HL-60/S4 treated with retinoic acid at 250 ng/mL for 4 days and 3 days (cell line): Measurements from ENCODE around the gene AKAP6.

Experiments
- in situ Hi-C: fragments of 300-500 bp; cut with MboI; formaldehyde crosslinking; loops from 2 replicates; pipeline ENCODE4 v1.7.0; 2022; ENCODE audit warnings: low sequenced_read_pairs

The AKAP6 gene

DNA sequence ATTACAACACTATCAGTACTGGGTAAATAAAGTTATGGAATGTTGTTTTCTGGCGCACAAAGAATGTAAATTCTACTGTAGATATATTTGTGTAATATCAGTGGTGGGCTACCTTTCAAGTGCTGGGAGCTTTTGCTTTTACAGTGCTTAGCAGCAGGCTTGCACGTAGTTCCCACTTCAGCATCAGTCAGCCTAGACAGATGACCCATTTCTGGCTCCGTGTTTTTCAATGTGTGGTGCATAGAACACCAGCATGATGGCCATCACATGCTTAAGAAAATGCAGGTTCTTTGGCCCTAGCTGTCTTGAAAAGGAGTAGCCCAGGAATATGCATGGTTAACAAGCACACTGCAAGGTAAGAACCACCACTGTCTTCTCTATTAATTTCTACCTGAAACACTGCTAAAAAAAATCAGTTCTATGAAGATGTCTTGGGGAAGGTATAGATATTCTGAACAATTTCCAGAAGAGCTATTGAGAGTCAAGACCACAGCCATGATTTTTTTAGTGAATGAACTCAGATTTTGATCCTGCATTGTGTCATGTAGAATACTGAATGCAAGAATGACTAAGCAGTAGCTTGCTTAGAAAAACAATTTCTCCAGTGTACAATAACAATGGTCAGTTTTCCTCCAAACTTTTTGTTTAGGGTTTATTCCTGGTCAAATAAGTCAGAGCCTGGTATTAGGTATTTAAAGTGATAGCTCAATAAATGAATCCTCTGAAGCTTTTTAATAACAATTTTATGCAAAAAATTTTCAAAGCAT, 195.7 kb downstream of the AKAP6 start:
- in situ Hi-C loops, result no loop called here

DNA sequence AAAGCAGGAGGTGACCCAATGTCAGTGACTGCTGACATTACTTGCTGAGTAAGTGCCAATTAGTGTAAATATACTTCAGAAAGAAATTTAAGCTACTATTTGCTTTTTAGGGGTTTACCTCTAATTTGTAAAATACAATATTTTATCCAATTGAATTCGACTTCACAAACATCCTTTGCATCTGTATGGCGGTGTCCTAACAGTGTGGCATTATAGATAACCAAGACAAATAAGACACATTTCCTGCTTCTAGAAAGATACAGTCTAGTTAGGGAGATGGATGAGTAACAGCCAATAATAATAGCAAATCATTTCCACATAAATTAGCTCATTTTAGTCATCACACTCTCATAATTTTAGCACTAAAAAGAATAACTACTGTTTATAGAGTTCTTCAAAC, 196.5 kb downstream of the AKAP6 start:
- in situ Hi-C loops, result no loop called here

DNA sequence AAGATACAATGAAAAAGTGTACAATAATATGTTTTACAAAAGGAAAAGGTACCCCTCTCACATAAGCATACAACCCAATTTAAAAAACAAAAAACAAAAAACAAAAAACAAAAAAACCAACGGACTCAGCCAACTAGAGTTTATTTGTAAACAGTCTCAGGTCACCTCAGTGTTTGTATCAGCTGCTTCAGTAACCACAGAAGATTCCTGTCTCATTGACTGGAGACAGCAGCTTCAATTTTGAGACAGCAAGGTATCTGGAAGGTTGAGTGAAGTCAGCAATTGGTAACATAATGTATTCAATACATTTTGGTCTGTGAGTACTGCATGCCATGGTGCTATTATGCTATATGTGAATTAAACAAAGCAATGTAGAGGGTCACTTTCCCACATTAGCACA, 201.7 kb downstream of the AKAP6 start:
- in situ Hi-C loops, result no loop called here

GRCh38 chr14:32531942-32532515, 202.9 kb downstream of the AKAP6 start:
- in situ Hi-C loops, result no loop called here

DNA sequence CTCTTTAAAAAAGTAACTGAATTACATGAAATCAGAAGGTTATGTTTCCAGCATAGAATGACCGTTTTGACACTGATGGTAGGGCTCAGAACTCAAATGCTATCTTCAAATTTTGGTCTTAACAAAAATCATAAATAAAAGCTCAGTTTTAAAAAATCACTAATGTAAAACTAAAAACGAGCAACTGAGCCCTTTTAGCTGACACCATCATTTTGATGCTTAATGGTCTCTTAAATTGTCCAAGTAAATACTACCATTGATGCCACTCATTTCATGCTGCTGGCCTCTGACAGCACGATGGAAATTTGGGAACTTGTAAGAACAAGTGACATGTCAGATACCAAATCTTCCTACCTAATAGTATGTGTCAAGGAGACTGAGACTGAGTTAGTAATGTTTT, 205.0 kb downstream of the AKAP6 start:
- in situ Hi-C loops, result no loop called here

DNA sequence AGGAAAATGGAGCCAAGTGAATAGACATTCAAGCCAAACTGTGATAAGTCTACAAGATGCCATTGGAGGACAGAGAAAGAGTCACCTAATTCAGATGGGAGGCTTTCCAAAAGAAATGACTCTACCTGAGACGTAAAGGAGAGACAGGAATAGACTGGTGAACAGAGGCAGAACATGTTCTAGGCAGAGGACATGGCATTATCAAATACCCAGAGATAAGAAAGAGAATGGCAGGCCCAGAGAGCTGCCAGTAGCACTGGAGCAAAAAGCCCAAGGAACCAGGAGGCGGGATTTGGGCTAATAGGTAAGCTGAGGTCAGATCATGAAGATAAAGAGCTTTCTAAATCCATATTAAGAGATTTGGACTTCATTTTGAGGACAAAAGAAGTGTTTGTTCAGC, 207.1 kb downstream of the AKAP6 start:
- in situ Hi-C loops, result no loop called here

DNA sequence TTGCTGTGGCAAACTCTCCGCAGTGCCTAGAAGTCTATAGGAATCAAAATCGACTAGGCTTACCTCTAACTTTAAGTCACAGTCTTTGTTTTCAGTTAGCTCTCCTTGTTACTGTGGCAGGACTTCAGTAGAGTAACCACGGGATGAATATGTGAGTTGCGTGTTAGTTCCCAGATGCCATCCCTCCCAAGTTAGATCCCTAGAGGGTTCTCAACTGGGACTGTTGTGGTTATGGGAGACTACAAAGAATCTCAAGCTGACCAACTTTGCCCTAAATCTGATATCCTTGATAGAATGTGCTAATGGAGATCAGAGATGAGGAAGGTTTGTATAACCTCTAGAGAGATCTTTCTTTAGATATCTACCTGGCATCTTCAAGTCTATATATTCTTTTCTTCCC, 208.1 kb downstream of the AKAP6 start:
- in situ Hi-C loops, result no loop called here

GRCh38 chr14:32542507-32542906, 213.4 kb downstream of the AKAP6 start:
- in situ Hi-C loops, result no loop called here

DNA sequence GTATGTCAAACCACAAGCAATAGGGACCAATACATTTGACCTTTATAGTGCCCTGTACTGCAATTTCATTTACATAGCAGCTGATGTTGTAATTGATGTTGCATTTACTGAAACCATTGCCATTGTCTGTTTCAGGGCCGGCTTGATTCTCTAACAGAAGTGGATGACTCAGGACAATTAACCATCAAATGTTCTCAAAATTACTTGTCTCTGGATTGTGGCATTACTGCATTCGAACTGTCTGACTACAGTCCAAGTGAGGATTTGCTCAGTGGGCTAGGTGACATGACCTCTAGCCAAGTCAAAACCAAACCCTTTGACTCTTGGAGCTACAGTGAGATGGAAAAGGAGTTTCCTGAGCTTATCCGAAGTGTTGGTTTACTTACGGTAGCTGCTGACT, 216.0 kb downstream of the AKAP6 start:
- in situ Hi-C loops, result no loop called here

DNA sequence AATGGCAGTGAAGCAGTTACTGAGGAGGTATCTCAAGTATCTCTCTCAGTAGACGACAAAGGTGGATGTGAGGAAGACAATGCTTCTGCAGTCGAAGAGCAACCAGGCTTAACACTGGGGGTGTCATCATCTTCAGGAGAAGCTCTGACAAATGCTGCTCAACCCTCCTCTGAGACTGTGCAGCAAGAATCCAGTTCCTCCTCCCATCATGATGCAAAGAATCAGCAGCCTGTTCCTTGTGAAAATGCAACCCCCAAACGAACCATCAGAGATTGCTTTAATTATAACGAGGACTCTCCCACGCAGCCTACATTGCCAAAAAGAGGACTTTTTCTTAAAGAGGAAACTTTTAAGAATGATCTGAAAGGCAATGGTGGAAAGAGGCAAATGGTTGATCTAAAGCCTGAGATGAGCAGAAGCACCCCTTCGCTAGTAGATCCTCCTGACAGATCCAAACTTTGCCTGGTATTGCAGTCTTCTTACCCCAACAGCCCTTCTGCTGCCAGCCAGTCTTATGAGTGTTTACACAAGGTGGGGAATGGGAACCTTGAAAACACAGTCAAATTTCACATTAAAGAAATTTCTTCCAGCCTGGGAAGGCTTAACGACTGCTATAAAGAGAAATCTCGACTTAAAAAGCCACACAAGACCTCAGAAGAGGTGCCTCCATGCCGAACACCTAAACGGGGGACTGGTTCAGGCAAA, 216.6 kb downstream of the AKAP6 start:
- in situ Hi-C loops, result no loop called here

DNA sequence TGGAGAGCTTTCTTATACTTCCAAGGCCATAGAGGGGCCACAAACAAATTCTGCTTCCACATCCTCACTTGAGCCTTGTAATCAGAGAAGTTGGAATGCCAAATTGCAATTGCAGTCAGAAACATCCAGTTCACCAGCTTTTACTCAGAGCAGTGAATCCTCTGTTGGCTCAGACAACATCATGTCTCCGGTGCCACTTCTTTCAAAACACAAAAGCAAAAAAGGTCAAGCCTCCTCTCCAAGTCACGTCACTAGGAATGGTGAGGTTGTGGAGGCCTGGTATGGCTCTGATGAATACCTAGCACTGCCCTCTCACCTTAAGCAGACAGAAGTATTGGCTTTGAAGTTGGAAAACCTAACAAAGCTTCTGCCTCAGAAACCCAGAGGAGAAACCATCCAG, 217.1 kb downstream of the AKAP6 start:
- in situ Hi-C loops, result no loop called here

DNA sequence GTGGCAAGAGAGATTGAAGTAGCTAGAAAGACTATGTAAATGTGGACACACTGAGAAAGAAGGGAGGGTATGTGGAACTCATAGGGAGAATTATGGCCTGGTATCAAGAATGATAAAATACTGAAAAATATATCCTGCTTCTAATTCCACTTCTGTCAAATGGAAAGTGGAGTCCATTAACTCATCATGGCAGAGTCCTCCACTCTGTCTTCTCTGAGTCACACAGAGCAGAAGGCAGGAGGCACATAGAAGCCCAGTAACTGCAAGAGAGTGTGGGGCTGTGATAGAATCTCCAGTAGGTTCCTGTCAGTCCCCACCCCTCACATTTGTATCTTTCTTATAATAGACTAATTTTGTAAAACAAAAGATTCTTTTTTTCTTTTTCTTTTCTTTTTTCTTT, 223.7 kb downstream of the AKAP6 start:
- in situ Hi-C loops, result no loop called here

DNA sequence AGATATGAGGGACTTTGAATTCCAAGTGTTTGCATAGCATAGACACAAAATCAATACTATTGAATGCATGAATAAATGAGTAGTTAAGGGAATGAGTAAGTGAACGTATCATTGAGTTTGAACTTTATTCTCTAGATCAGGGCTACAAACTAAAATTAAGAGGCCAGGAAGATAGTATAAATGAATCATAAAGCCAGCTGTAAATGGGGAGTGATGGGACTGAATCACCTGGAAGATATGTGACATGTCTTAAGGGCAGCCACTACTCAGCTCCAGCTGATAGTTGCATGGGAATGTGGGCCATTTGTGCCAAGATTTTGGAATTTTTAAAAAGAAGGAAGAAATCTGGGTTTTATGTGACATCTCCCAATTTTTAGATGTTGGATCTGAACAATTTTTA, 229.9 kb downstream of the AKAP6 start:
- in situ Hi-C loops, result no loop called here

DNA sequence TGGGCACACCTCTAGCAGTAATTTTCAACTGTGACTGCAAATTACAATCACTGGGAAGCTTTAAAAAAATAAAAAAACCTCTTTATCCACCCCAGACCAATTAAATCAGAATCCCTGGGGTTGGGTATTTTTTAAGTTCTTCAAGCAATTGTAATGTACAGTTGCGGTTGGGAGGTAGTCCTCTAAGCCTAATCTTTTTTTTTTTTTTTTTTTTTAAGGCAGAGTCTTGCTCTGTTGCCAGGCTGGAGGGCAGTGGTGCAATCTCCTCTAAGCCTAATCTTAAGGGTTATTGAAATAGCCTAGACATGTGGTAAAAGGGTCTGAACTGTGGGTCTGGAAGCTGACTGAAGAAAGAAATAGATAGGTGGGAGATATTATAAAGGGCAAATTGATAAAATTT, 230.5 kb downstream of the AKAP6 start:
- in situ Hi-C loops, result no loop called here

- in situ Hi-C loops, result no loop called here
Measured at GRCh38 chr14:32560209-32560857, 231.2 kb downstream of the AKAP6 start.

DNA sequence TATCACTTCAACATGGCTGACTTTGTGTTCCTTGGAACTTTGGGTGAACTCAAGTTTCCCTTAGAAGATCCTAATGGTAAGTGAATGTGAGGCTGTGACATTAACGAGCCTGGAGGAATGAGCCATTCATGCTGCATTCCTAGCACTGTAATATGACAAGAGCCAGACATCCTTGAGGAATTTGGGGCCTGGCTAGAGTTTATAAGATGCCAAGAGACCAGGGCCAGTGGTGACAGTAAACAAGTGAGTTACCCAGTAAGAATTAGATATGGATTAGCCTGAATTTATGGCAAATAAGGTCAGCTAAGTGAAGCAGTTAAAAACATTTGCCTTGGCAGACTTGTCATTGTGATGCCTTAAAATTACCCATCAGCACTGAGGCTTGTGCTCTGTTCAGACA, 232.4 kb downstream of the AKAP6 start:
- in situ Hi-C loops, result no loop called here

- in situ Hi-C loops, result no loop called here
Measured at GRCh38 chr14:32564596-32564995, 235.5 kb downstream of the AKAP6 start.

DNA sequence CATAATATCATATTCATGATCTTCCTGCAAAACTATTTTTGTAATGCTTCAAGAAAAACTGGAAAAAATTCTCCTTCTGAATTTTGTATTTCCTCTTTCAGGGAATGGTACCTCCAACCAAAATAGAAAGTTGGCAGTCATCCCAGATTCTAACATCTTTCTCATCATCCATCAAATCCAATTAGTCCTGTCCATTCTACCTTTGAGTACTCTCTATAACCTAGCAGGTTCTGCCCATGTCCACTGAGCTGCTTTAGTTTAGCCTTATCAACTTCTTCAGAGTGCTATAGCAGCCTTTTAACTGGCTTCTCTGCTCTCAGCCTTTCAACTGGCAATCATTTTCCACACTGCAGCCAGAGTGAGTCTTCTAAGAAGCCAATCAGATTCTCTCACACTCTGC, 236.2 kb downstream of the AKAP6 start:
- in situ Hi-C loops, result no loop called here

DNA sequence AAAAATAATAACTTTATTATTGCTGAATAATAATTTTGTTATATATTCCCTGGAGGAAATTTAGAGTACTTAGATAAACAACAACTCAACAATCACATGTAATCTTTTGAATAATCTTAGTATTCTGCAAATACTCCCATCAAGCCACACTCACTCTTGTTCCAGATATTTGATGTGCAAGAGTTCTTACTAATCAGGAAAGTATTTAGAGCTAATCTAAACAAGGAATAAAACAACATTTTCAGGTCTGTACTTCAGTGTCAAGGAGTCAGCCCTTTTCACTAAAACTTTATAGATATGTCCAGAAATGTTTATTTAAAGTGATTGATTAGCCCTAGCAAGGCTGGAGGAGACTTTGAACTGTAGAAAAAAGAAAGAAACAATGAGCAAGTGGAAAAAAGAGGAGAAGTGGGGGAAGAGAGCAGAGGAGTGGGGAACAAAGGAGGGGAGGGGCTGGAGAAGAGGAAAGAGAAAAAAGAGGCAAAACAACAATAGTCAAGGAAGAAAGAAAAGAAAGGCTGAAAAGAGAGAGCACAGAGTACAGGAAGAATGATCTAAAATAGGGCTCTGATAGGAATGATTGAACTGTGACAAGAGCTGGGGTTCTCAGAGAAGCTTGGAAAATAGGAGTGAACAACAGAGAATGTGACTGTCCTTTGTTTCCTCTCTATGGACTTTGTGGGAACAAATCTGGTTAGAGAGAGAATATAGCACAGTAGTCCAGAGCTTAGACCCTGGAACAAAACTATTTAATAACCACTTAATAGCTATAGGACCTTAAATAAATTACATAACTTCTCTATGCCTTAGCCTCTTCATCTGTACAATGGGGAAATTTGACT, 238.7 kb downstream of the AKAP6 start:
- in situ Hi-C loops, result no loop called here

DNA sequence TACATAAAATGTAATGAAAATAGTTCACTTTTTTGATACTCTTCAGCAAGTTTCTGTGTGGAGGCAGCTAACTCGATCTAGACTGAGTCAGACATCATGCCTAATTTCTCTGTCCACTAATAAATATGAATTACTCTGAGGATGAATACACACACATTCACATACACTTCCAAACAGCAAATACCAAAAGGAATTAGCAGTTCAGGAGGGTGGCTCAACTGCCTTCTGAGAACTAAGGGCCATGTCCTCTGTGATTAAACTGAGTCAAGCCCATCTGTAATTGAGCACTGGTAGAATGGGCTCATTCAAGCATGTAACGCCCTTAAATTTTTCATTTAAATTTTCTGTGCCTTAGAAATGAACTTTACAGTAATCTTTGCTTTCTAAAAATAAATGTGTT, 242.5 kb downstream of the AKAP6 start:
- in situ Hi-C loops, result no loop called here
